ENCODE data around the gene DIPK2B. TPM values are rescaled to one million over a fixed set of nuclear protein-coding genes. Genes with fewer than 3 reads are reported as not detected.
A peak's percentile ranks its signal among the peaks of the same experiment; 100 is the strongest.

Gene DIPK2B
- total and polyA plus RNA-seq, 2 experiments from 2014 or later, result not detected

DNA sequence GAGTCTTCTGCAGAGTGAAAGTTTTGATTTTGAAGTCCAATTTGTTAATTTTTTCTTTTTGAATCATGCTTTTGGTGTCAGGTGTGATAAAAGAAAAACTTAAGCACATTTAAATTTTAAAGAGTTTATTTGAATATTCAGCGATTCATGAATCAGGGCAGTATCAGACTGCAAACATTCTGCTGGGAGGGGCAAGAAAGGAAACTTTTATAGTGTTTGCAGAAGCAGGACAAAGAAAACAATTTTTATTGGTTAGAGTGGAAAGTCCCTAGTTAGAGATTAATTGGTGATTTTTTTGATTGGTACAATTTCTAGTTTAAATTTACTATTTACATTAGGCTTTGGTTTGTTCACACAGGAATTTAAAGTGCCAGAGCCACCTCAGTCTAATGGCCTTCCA is 1.5 kb upstream of the DIPK2B start:
- no peak overlapping the region for H2AFZ ChIP-seq
- no peaks in the 10 kb centered on the region for H3K9me2 ChIP-seq (ENCODE audit: insufficient read depth)
- no peak overlapping the region for H3K27ac ChIP-seq
- no peaks in the 10 kb centered on the region for H3K79me2 ChIP-seq (ENCODE audit: insufficient read depth)
- H3K27me3 ChIP-seq (replicated peaks; ENCODE audit: insufficient read depth), result no peaks in the 10 kb centered on the region
- H3K9ac ChIP-seq, result no peak overlapping the region
- H3K9me3 ChIP-seq (ENCODE audit: low read depth), result no peaks in the 10 kb centered on the region
- 27 to 31% methylated on average over 1 of the region's 1 CpG for WGBS, 2 experiments (ENCODE audit: low coverage in 1 of 2, low lambda C conversion rate in 2 of 2, missing lambda C conversion rate in 2 of 2)
- H4K20me1 ChIP-seq (ENCODE audit: insufficient read depth), result no peaks in the 10 kb centered on the region
- H3K4me3 ChIP-seq, result no peak overlapping the region
- no peaks in the 10 kb centered on the region for H3K4me1 ChIP-seq (ENCODE audit: insufficient read depth)
- in situ Hi-C loops (cut with MboI), result no loop called here
- H3K36me3 ChIP-seq (ENCODE audit: low read depth), result no peaks in the 10 kb centered on the region
- no peak overlapping the region for H3K4me2 ChIP-seq (ENCODE audit: unreplicated experiment)
- no peak for DNase-seq
- TF ChIP-seq EZH2phosphoT487 (IDR thresholded peaks at IDR 0.05; ENCODE audit: insufficient read depth, low read depth) (no peak), EZH2 (IDR thresholded peaks at IDR 0.05; ENCODE audit: insufficient read depth, poor library complexity, severe bottlenecking) (no peak)
- H3F3A ChIP-seq (ENCODE audit: insufficient read depth), result no peaks in the 10 kb centered on the region

DNA sequence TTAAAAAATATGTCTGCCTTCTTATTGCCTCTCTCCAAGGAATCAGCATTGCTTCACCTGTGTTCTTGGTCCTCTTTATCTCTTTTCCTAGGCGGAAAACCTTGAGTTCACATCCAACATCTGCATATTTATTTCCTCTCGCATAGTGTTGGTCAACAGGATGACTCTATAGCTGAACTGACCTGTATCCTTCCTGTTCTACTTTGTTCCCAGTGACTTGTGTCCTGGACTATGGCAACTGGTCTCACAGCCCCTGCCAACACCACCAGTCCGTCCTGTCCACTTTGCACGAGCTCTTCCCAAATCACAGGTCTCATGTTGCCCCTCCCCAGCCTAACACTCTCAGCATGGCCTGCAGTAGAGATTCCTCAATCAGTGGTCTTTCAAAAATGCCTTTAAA is 2.0 kb downstream of the DIPK2B start:
- 83 to 88% methylated on average over 4 of the region's 4 CpGs for WGBS, 2 experiments (ENCODE audit: low coverage in 1 of 2, low lambda C conversion rate in 2 of 2, missing lambda C conversion rate in 2 of 2)
- no peaks in the 10 kb centered on the region for H3K27me3 ChIP-seq (replicated peaks; ENCODE audit: insufficient read depth)
- no peak for DNase-seq
- H3K9ac ChIP-seq, result no peak overlapping the region
- in situ Hi-C loops (cut with MboI), result no loop called here
- no peaks in the 10 kb centered on the region for H3K9me2 ChIP-seq (ENCODE audit: insufficient read depth)
- TF ChIP-seq EZH2phosphoT487 (IDR thresholded peaks at IDR 0.05; ENCODE audit: insufficient read depth, low read depth) (no peak), EZH2 (IDR thresholded peaks at IDR 0.05; ENCODE audit: insufficient read depth, poor library complexity, severe bottlenecking) (no peak)
- no peaks in the 10 kb centered on the region for H3K36me3 ChIP-seq (ENCODE audit: low read depth)
- H3K79me2 ChIP-seq (ENCODE audit: insufficient read depth), result no peaks in the 10 kb centered on the region
- H3K27ac ChIP-seq, result no peak overlapping the region
- no peaks in the 10 kb centered on the region for H3K4me1 ChIP-seq (ENCODE audit: insufficient read depth)
- no peak overlapping the region for H3K4me2 ChIP-seq (ENCODE audit: unreplicated experiment)
- H3K9me3 ChIP-seq (ENCODE audit: low read depth), result no peaks in the 10 kb centered on the region
- no peaks in the 10 kb centered on the region for H4K20me1 ChIP-seq (ENCODE audit: insufficient read depth)
- no peak overlapping the region for H2AFZ ChIP-seq
- no peak overlapping the region for H3K4me3 ChIP-seq
- no peaks in the 10 kb centered on the region for H3F3A ChIP-seq (ENCODE audit: insufficient read depth)

DNA sequence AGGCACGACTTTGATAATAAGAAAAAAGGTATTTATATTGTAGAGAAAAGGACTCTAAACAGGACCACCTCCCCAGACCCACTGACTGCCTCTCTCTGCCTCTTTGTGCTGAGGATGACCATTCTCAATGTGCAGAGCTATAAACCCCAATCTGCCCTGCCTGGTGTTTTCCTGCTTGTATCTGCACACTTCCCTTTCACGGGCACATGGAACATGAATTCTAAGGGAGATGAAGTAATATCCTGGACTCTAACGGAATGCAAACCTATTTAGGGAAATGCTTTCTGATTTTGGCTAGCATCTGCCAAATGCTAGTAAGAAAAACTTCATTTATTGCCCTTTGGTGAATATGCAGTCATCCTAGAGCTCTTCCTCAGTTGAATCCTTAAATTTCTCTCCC is 2.4 kb downstream of the DIPK2B start:
- DNase-seq, result no peak
- H3K9me3 ChIP-seq (ENCODE audit: low read depth), result no peaks in the 10 kb centered on the region
- H2AFZ ChIP-seq, result no peak overlapping the region
- H3K27ac ChIP-seq, result no peak overlapping the region
- no peaks in the 10 kb centered on the region for H4K20me1 ChIP-seq (ENCODE audit: insufficient read depth)
- H3F3A ChIP-seq (ENCODE audit: insufficient read depth), result no peaks in the 10 kb centered on the region
- H3K9ac ChIP-seq, result no peak overlapping the region
- no peak for TF ChIP-seq EZH2 (IDR thresholded peaks at IDR 0.05; ENCODE audit: insufficient read depth, poor library complexity, severe bottlenecking)
- in situ Hi-C loops (cut with MboI), result no loop called here
- no peaks in the 10 kb centered on the region for H3K79me2 ChIP-seq (ENCODE audit: insufficient read depth)
- WGBS, 2 experiments (ENCODE audit: low coverage in 1 of 2, low lambda C conversion rate in 2 of 2, missing lambda C conversion rate in 2 of 2), result 61 to 66% methylated on average over 3 of the region's 3 CpGs
- H3K4me2 ChIP-seq (ENCODE audit: unreplicated experiment), result no peak overlapping the region
- H3K9me2 ChIP-seq (ENCODE audit: insufficient read depth), result no peaks in the 10 kb centered on the region
- H3K4me1 ChIP-seq (ENCODE audit: insufficient read depth), result no peaks in the 10 kb centered on the region
- H3K36me3 ChIP-seq (ENCODE audit: low read depth), result no peaks in the 10 kb centered on the region
- H3K4me3 ChIP-seq, result no peak overlapping the region
- H3K27me3 ChIP-seq (replicated peaks; ENCODE audit: insufficient read depth), result no peaks in the 10 kb centered on the region

DNA sequence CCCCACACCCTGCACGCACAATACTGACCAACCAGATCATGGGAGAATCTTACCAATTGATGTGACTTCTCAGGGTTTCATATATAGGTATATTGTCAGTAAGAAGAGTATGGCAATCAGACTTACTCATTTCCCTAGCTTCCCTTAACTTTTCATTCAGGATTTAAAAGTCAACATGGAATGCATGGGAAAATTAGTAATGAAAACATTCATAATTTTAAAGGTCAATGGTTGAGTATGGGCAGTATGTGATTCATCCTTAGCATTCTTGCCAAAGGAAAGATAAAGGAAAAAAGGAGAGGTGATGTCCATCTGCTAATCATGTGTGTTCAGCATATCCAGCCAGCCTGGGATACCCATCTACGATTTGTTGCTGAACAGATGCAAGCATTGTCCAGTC is 4.0 kb downstream of the DIPK2B start:
- no peaks in the 10 kb centered on the region for H3F3A ChIP-seq (ENCODE audit: insufficient read depth)
- no peaks in the 10 kb centered on the region for H3K4me1 ChIP-seq (ENCODE audit: insufficient read depth)
- H4K20me1 ChIP-seq (ENCODE audit: insufficient read depth), result no peaks in the 10 kb centered on the region
- H3K4me2 ChIP-seq (ENCODE audit: unreplicated experiment), result no peak overlapping the region
- H3K27me3 ChIP-seq (replicated peaks; ENCODE audit: insufficient read depth), result no peaks in the 10 kb centered on the region
- TF ChIP-seq EZH2 (IDR thresholded peaks at IDR 0.05; ENCODE audit: insufficient read depth, poor library complexity, severe bottlenecking), result no peak
- DNase-seq, result peak; percentile 38
- no peaks in the 10 kb centered on the region for H3K9me3 ChIP-seq (ENCODE audit: low read depth)
- H3K4me3 ChIP-seq, result no peak overlapping the region
- H3K9ac ChIP-seq, result no peak overlapping the region
- in situ Hi-C loops (cut with MboI), result no loop called here
- H3K27ac ChIP-seq, result no peak overlapping the region
- WGBS, 2 experiments (ENCODE audit: low coverage in 1 of 2, low lambda C conversion rate in 2 of 2, missing lambda C conversion rate in 2 of 2), result 91 to 92% methylated on average over 2 of the region's 2 CpGs
- H3K9me2 ChIP-seq (ENCODE audit: insufficient read depth), result no peaks in the 10 kb centered on the region
- H3K79me2 ChIP-seq (ENCODE audit: insufficient read depth), result no peaks in the 10 kb centered on the region
- no peak overlapping the region for H2AFZ ChIP-seq
- no peaks in the 10 kb centered on the region for H3K36me3 ChIP-seq (ENCODE audit: low read depth)

DNA sequence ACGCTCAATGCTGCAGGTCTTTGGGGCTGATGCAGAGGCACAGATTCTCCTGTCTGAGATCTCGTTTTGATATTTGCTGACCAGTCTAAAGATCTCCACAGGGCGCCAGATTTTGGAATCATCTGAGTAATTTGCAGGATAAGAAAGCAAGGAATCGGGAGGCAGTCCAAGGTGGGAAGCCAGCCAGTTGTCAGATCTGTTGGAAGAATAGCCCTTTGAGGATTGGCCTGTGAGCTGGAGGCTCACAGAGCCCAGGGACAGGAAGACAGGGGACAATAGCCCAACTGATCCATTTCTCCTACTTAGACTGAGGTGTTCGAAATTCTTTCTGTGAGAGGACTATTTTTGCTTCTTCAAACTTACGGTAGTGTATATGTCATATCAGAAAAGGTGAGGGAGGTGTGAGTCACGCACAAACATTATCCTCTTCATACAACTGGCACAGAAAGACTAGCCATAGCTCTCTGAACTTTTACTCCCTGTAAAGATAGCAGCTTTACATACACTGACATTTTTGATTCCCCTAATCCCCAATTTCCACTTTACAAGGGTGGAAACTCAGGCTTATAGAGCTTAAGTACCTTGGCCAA is 8.8 kb downstream of the DIPK2B start:
- H3K27ac ChIP-seq, result no peak overlapping the region
- H3F3A ChIP-seq (ENCODE audit: insufficient read depth), result no peaks in the 10 kb centered on the region
- no peak overlapping the region for H3K9ac ChIP-seq
- no peak overlapping the region for H3K4me2 ChIP-seq (ENCODE audit: unreplicated experiment)
- no peak overlapping the region for H2AFZ ChIP-seq
- H3K9me3 ChIP-seq (ENCODE audit: low read depth), result no peaks in the 10 kb centered on the region
- in situ Hi-C loops (cut with MboI), result no loop called here
- TF ChIP-seq EZH2 (IDR thresholded peaks at IDR 0.05; ENCODE audit: insufficient read depth, poor library complexity, severe bottlenecking), result no peak
- TF ChIP-seq EZH2phosphoT487 (IDR thresholded peaks at IDR 0.05; ENCODE audit: insufficient read depth, low read depth), result no peak
- no peaks in the 10 kb centered on the region for H3K27me3 ChIP-seq (replicated peaks; ENCODE audit: insufficient read depth)
- H3K79me2 ChIP-seq (ENCODE audit: insufficient read depth), result no peaks in the 10 kb centered on the region
- 85 to 88% methylated on average over 7 of the region's 7 CpGs for WGBS, 2 experiments (ENCODE audit: low coverage in 1 of 2, low lambda C conversion rate in 2 of 2, missing lambda C conversion rate in 2 of 2)
- DNase-seq, result no peak
- no peak overlapping the region for H3K4me3 ChIP-seq
- no peaks in the 10 kb centered on the region for H4K20me1 ChIP-seq (ENCODE audit: insufficient read depth)
- no peaks in the 10 kb centered on the region for H3K9me2 ChIP-seq (ENCODE audit: insufficient read depth)
- no peaks in the 10 kb centered on the region for H3K36me3 ChIP-seq (ENCODE audit: low read depth)
- no peaks in the 10 kb centered on the region for H3K4me1 ChIP-seq (ENCODE audit: insufficient read depth)

All from GM23248 (cell line).